Thyroid gland (tissue), 4 donors: ENCODE measurements around the gene PEX10.

Source experiments
- POLR2A ChIP-seq, 2 donors: fragments of 450-650 bp; IDR thresholded peaks; one replicate each; pipeline ENCODE4 v1.6.1; 2017; ENCODE audit warnings: antibody characterized with exemption in 2 of 2, mild to moderate bottlenecking in 2 of 2, moderate library complexity in 1 of 2
- TF ChIP-seq, protein P1 (sequence below), 6 experiments: fragments of 200-600 bp in 3 of 6; fragments of 450-650 bp in 3 of 6; sonication (generic) in 3 of 6; IDR thresholded peaks; one replicate each; pipeline ENCODE4 v1.5.1; 2016 to 2019; ENCODE audit warnings: antibody characterized with exemption in 6 of 6, mild to moderate bottlenecking in 2 of 6, inconsistent platforms in 1 of 6, moderate library complexity in 1 of 6

GRCh38 chr1:2438038-2438437, 25.7 kb upstream of the PEX10 start:
- TF ChIP-seq POLR2A (IDR thresholded peaks at IDR 0.05) = no peak
- TF ChIP-seq, protein P1, sequence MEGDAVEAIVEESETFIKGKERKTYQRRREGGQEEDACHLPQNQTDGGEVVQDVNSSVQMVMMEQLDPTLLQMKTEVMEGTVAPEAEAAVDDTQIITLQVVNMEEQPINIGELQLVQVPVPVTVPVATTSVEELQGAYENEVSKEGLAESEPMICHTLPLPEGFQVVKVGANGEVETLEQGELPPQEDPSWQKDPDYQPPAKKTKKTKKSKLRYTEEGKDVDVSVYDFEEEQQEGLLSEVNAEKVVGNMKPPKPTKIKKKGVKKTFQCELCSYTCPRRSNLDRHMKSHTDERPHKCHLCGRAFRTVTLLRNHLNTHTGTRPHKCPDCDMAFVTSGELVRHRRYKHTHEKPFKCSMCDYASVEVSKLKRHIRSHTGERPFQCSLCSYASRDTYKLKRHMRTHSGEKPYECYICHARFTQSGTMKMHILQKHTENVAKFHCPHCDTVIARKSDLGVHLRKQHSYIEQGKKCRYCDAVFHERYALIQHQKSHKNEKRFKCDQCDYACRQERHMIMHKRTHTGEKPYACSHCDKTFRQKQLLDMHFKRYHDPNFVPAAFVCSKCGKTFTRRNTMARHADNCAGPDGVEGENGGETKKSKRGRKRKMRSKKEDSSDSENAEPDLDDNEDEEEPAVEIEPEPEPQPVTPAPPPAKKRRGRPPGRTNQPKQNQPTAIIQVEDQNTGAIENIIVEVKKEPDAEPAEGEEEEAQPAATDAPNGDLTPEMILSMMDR (IDR thresholded peaks at IDR 0.05) = no peak
